ENCODE results near the gene DNAJC11.

GRCh38 chr1:6652986-6653385 lies 48.6 kb downstream of the DNAJC11 start:
- TF ChIP-seq GATA2 (IDR thresholded peaks at IDR 0.05; ENCODE audit: low read depth, low read length) (no peak), GATA3 (IDR thresholded peaks at IDR 0.05; ENCODE audit: low read depth, low read length) (no peak)

All from SH-SY5Y (cell line).